ENCODE data around the gene TAP2.

The TAP2 gene

GRCh38 chr6:32853541-32854375 lies 15.2 kb upstream of the TAP2 start, which contains the start of the genes PSMB9 and TAP1:
PSMB9 (plus strand) TSS chr6:32854192; CDS start chr6:32854230, 38 bp downstream.
TAP1 (minus strand) TSS chr6:32853704; CDS start chr6:32853636, 68 bp downstream.
- peak; percentile 90 to 95 for DNase-seq

GRCh38 chr6:32852844-32853540 lies 14.5 kb upstream of the TAP2 start:
- peak in 1 of 2 donors; percentile 79 for DNase-seq

GRCh38 chr6:32852018-32852843 lies 13.7 kb upstream of the TAP2 start:
- no peak for DNase-seq

GRCh38 chr6:32851025-32851424 lies 12.5 kb upstream of the TAP2 start:
- no peak for DNase-seq

GRCh38 chr6:32849126-32849525 lies 10.6 kb upstream of the TAP2 start:
- no peak for DNase-seq

GRCh38 chr6:32847795-32848194 lies 9.3 kb upstream of the TAP2 start:
- DNase-seq = no peak

DNA sequence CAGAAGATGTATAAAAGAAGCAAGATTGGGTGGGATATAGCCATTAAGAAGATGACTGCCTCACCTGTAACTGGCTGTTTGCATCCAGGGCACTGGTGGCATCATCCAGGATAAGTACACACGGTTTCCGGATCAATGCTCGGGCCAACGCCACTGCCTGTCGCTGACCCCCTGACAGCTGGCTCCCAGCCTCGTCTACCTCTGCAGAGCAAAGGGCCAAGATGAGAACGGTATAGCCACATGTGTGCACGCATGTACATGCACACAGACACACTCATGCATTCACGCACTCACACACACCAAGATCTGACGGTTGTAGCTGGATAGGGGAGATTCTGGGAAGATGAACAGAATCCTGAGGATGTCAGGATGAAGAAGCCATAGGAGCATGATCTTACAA lies 8.5 kb upstream of the TAP2 start:
- no peak for DNase-seq

- DNase-seq = peak; percentile 6 to 22
Measured at GRCh38 chr6:32845384-32845884, 6.9 kb upstream of the TAP2 start.

DNA sequence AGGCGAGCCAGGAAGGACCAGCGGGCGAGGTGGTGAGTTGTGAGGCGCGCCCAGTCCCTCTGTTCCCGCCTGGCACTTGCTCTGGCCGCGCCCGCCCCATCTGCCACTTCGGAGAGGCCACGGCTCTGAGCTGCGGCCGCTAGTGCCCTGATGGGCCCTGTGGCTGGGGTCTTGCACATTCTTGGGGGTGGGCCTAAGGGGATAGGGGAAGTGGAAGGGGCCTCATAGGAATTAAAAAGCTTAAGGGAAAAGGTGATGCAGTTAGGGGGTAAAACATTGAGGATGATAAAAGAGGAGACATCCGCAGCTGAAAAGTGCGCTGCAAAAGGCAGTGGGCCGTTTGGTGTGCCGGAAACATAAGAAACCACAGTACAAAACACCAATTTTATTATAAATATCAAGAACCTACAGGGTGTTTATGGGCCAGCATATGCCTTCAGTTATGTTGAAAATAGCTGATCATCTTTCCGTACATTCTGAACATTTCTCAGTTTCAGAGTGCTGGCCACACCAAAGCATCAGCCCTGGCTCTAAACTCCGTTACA lies 6.4 kb upstream of the TAP2 start:
- no peak for DNase-seq

DNA sequence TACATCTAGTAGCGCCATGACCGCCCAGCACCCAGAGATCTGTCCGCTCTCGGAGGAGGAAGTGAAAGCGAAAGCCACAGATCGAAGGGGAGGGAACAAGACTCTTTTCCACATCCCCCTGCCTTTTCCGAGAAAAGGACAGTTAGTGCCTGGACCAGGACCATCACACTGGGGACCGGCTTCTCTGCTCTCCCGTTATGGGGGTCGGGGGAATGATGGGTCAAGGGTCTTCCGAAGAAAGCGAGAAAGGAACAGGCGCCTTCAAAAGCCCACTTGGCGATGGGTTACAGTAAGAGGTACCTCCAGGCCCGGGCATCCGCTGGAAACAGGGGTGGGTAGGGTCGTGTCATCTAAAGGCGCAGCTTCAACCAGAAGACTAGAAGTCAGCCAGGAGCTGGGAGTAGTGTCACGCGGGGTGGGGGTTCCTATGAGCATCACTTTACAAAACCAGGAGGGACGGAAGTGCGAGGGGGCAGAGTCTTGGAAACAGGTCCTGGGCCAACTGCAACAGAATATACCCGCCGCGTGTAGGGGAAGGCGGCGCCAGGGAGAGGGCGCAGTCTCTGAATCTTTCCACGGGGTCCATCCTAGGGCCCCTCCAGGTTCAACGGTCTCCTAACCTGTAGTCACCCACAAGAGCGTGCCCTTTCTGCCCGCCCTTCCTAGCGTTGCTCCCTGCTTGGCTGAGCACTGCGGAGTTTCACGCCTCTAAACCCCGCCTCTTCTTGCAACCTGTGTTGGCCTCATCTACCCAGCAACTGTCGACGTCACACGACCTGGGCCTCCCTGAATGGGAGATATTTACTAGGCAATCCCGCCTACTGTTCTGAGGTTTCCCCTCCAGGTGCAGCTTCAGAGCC lies 5.7 kb upstream of the TAP2 start, which contains the start of gene PSMB8:
TSS of gene PSMB8 (minus strand) at position 69 of the 860 bp plus-strand sequence. CDS start at position 18, 51 bp downstream.
- peak; percentile 89 to 92 for DNase-seq

DNA sequence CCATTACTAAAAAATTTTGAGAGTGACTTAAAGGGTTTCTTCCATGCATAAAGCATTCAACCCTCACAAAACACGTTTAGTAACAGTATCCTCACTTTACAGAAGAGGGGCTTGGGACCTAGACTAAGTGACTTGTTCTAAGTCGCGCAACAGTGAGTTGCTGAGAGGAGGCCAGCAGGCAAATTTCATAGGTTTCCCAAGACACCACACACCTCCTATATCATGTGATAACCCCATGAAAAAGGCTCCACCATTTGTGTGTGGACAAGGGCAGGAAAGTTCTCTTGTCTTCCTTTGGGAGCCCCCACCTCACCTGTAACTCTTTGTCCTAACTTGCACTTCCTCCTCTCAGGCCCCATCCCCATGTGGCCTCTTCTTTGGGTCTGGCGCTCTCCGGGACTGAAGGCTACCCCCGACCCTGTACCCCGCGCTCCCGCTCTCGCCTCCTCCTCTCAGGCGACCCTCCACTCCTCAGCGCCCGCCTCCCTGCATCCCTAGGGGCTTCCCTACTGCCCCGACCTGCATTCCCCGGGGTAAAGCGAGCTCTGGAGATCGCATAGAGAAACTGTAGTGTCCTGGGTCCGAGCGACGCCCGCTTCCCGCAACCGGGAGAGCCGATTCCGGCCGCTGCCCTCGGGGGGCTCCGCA lies 4.9 kb upstream of the TAP2 start:
- no peak for DNase-seq

DNA sequence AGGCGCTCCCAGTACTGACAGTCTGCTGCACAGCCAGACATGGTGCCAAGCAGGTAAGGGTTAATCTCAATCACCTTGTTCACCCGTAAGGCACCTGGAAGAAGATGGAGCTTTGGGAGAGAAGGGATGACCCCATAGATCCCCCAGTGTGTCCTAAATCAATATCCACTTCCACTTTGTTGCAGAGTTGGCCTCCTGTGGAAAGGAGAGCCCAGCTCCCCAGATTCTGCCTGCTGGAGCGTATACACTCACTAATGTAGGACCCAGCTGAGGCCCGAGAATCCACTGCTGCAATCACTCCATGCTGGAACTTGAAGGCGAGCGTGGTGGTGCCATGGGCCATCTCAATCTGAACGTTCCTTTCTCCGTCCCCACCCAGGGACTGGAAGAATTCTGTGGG lies 4.2 kb upstream of the TAP2 start:
- DNase-seq = no peak

DNA sequence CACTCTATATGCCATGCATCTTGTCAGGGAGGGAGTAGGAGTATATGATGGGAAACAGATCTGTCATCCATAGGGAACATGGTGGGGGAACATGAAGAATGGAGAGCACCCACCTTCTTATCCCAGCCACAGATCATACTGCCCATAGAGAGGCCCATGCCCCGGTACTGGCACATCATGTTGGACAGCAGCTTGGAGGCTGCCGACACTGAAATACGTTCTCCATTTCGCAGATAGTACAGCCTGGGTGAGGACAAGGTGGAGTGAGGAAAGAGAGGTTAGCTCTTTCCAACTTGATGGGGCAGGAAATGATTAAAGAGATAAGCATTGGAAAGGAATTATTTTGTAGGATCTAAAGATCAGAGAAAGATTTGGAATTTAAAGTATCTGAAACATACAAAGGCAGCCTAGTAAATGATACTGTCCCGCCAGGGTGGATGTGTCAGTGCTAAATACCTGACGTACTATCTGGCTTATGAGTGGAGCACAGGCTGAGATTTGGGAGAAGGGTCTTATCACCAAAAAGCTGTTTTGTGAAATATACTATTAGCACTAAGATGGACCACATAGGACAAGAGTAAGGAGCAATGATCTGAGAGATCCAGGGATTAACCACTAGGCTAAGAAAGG lies 3.6 kb upstream of the TAP2 start:
- no peak for DNase-seq

- no peak for DNase-seq
Measured at GRCh38 chr6:32840604-32841246, 2.2 kb upstream of the TAP2 start.

GRCh38 chr6:32839356-32839755 lies 817 bp upstream of the TAP2 start:
- no peak for DNase-seq

GRCh38 chr6:32837651-32838113 lies 857 bp downstream of the TAP2 start:
- no peak for DNase-seq

DNA sequence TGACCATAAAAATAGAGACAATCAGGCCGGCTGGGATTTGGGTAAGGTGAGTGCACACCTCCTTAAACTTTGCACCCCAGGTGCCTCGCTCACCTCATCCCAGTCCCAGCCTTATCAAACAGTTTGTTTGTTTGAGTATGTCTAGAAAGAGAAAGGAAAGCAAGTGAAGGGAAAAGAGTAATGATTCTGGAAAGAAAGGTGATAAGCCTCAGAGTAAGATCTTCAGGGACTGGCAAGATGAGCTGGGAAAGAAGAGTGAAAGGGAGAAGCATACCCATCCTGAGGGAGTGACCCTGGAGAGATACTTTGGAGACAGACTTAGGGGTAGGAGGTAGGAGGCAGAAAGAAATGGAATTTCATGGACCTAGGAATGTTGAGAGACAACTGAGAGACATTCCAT lies 1.7 kb downstream of the TAP2 start:
- DNase-seq = no peak

DNA sequence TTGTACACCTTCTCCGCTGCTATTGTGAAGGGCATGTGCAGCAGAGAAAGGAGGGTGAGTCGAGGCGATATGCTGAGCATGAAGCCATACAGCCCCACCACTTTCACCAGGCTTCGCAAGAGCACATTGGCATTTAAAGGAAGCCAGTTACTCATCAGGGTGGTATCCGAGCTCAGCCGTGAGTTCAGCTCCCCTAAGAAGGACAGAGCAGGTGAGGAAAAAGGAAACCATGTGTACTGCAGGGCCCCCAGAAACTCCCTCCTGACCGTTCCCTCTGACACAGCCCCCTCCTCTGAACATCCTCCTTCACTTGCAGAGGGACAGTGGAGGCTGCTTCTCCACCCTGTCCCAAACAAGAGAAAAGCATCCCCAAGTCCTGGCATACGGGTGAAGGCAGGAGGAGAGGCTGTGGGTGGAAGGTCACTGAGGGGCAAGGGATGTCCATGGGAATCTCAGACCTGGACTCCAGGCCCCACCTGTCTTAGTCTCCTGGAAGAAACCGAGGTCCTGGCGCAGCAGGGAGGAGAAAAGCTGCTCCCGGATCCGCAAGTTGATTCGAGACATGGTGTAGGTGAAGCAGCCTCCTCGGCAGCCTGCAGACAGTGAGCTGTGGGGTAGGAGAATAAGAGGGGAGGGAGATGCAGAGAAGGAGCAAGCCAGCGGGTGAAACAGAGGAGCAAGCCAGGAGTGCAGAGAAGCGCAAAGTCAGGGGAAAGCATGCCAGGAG lies 3.2 kb downstream of the TAP2 start:
- DNase-seq = no peak

DNA sequence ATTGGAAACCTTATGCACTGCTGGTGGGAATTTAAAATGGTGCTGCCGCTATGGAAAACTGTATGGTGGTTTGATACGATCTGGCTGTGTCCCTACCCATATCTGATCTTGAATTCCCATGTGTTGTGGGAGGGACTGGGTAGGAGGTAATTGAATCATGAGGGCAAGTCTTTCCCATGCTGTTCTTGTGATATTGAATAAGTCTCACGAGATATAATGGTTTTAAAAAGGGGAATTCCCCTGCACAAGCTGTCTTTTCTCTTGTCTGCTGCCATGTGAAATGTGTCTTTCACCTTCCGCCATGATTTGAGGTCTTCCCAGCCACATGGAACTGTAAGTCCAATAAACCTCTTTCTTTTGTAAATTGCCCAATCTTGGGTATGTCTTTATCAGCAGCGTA lies 4.9 kb downstream of the TAP2 start:
- no peak for DNase-seq
